ENCODE results near the gene MRPS34. TPM values are rescaled to one million over a fixed set of nuclear protein-coding genes. Genes with fewer than 3 reads are reported as not detected.

The MRPS34 gene
- total RNA-seq, 1 experiment from 2014 or later: 247 TPM

GRCh38 chr16:1779234-1779701 is 6.3 kb upstream of the MRPS34 start:
- Histone ChIP-seq H3K27me3 (replicated peaks; ENCODE audit: insufficient read depth, low read depth, low read length, poor library complexity) (no peaks in the 10 kb centered on the region), H3K36me3 (ENCODE audit: insufficient read depth, low read length, poor library complexity, severe bottlenecking) (peaks cover 14% of the 10 kb centered on the region), H3K9me3 (ENCODE audit: low read depth, low read length, poor library complexity, severe bottlenecking) (no peaks in the 10 kb centered on the region), H3K4me1 (ENCODE audit: insufficient read depth, low read length, poor library complexity, severe bottlenecking) (no peaks in the 10 kb centered on the region), H3K4me3 (ENCODE audit: low read depth, low read length, poor library complexity, severe bottlenecking) (no peak overlapping the region), H3K27ac (ENCODE audit: low read depth, low read length, poor library complexity, severe bottlenecking) (no peak overlapping the region)
- TF ChIP-seq, protein P1, sequence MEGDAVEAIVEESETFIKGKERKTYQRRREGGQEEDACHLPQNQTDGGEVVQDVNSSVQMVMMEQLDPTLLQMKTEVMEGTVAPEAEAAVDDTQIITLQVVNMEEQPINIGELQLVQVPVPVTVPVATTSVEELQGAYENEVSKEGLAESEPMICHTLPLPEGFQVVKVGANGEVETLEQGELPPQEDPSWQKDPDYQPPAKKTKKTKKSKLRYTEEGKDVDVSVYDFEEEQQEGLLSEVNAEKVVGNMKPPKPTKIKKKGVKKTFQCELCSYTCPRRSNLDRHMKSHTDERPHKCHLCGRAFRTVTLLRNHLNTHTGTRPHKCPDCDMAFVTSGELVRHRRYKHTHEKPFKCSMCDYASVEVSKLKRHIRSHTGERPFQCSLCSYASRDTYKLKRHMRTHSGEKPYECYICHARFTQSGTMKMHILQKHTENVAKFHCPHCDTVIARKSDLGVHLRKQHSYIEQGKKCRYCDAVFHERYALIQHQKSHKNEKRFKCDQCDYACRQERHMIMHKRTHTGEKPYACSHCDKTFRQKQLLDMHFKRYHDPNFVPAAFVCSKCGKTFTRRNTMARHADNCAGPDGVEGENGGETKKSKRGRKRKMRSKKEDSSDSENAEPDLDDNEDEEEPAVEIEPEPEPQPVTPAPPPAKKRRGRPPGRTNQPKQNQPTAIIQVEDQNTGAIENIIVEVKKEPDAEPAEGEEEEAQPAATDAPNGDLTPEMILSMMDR (conservative IDR thresholded peaks at IDR 0.05; ENCODE audit: low read depth, low read length): no peak
- TF ChIP-seq EZH2 (IDR thresholded peaks at IDR 0.05; ENCODE audit: borderline replicate concordance, low read depth, low read length, poor library complexity, severe bottlenecking): no peak
- ChIA-PET CTCF (no interaction called here), POLR2A (ENCODE audit: low non-redundant PET) (interaction anchor here (0.6 kb wide), 1 partner anchor 11 kb away, joined by 3 read pairs; no protein-coding TSS in a partner anchor)
- no TSS peak for BruUV-seq (replicated peaks)
- intact Hi-C loops (cut with micrococcal nuclease; ENCODE audit: unreplicated experiment): loop anchor here (10.0 kb wide), 1 partner anchor 46 kb away; the partner anchor contains the start of genes FAHD1 and HAGH
- DNase-seq (ENCODE audit: low spot score): no peak

DNA sequence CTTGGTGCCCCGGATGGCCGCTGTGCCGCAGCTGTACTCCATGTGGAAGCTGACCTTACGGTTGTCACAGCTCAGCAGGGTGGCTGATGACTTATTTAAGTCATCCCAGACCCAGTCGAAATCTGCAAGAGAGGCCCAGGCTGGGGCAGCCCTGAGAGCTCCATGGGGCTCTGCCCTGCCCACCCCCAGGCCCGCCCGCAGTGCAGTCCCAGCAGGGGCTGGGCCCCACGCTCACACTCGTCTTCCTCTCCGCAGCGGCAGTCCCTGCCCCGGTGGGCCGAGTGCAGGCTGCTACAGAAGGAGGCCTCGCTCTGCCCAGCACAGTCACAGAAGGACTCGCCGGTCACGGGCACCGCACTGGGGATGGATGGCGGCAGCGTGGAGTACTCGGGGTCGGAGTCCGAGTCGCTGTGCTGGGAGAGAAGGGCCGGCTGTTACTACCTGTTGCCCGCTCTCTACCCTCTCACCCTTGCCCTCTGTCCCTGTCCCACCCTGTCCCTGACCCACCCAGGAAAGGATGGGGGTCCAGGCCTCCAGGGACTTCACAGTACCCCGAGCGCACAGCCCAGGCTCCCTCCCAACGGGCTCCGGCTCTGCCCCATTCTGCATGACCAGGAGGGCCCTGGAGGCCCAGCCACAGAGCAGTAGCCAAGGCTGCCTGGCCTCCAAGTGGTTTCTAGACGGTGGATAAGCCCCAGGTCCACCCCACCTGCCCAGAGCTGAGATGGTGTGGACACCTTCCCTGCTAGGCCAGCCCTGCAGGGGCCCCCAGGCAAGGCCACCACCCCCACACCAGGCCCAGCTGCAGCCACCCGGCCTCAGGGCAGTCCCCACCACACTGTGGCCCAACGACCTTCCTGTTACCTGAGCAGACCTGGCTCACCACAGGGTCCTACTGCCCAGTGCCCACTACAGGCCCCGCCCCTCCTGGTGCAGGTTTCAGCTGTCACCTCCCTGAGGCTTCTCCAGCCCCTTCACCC is 5.6 kb upstream of the MRPS34 start:
- intact Hi-C loops (cut with micrococcal nuclease; ENCODE audit: unreplicated experiment): loop anchor here (10.0 kb wide), 1 partner anchor 46 kb away; the partner anchor contains the start of genes FAHD1 and HAGH
- BruUV-seq (replicated peaks): no TSS peak
- no peak overlapping the region for H3K4me3 ChIP-seq (ENCODE audit: low read depth, low read length, poor library complexity, severe bottlenecking)
- H3K36me3 ChIP-seq (ENCODE audit: insufficient read depth, low read length, poor library complexity, severe bottlenecking): peaks cover 14% of the 10 kb centered on the region
- TF ChIP-seq, protein P1 (conservative IDR thresholded peaks at IDR 0.05; ENCODE audit: low read depth, low read length): no peak
- no peak for TF ChIP-seq EZH2 (IDR thresholded peaks at IDR 0.05; ENCODE audit: borderline replicate concordance, low read depth, low read length, poor library complexity, severe bottlenecking)
- H3K27ac ChIP-seq (ENCODE audit: low read depth, low read length, poor library complexity, severe bottlenecking): no peak overlapping the region
- no peaks in the 10 kb centered on the region for H3K27me3 ChIP-seq (replicated peaks; ENCODE audit: insufficient read depth, low read depth, low read length, poor library complexity)
- H3K4me1 ChIP-seq (ENCODE audit: insufficient read depth, low read length, poor library complexity, severe bottlenecking): no peaks in the 10 kb centered on the region
- ChIA-PET POLR2A (ENCODE audit: low non-redundant PET) (no interaction called here), CTCF (no interaction called here)
- no peaks in the 10 kb centered on the region for H3K9me3 ChIP-seq (ENCODE audit: low read depth, low read length, poor library complexity, severe bottlenecking)
- no peak for DNase-seq (ENCODE audit: low spot score)

DNA sequence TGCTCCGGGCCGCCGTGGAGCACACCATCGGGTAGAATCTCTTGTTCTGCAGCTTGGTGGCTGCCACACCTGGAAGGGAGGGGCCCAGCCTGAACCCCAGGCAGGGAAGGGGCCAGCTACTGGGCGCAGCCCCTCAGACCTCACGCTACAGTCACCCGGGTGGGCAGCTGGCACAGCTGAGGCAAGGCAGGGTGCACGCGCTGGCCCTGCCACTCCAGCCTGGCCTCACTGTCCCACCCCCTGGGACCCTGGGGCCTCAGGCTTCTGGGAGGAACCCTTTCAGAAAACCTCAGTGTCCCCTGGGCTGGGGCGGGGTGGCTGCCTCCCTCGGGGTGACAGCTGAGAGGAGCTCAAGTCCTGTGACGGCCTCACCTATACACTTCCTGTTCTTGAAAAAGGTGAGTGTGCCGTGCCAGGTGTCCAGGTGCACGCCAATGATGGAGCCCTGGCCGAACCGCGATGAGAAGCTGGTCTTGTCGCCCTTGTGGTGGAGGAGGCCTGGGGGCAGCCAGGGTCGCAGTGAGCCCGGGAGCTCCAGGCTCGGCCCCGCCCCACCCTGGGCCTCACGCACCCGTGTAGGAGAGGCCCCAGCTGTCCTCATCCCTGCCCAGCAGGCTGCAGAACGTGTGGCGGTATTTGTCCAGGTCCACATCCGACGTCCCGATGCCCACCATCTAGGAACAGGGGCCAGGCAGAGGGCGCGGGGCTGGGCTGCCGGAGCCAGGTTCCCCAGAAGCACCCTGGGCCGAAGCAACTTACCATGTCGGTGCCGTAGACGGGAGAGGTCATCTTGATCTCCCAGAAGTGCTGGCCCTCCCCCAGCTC is 4.7 kb upstream of the MRPS34 start:
- DNase-seq (ENCODE audit: low spot score): no peak
- H3K27ac ChIP-seq (ENCODE audit: low read depth, low read length, poor library complexity, severe bottlenecking): no peak overlapping the region
- ChIA-PET CTCF (no interaction called here), POLR2A (ENCODE audit: low non-redundant PET) (no interaction called here)
- no peaks in the 10 kb centered on the region for H3K4me1 ChIP-seq (ENCODE audit: insufficient read depth, low read length, poor library complexity, severe bottlenecking)
- no peak overlapping the region for H3K4me3 ChIP-seq (ENCODE audit: low read depth, low read length, poor library complexity, severe bottlenecking)
- no peaks in the 10 kb centered on the region for H3K9me3 ChIP-seq (ENCODE audit: low read depth, low read length, poor library complexity, severe bottlenecking)
- TF ChIP-seq, protein P1 (conservative IDR thresholded peaks at IDR 0.05; ENCODE audit: low read depth, low read length): no peak
- TF ChIP-seq EZH2 (IDR thresholded peaks at IDR 0.05; ENCODE audit: borderline replicate concordance, low read depth, low read length, poor library complexity, severe bottlenecking): no peak
- BruUV-seq (replicated peaks): no TSS peak
- intact Hi-C loops (cut with micrococcal nuclease; ENCODE audit: unreplicated experiment): loop anchor here (10.0 kb wide), 1 partner anchor 47 kb away; the partner anchor contains the start of genes FAHD1 and HAGH
- no peaks in the 10 kb centered on the region for H3K27me3 ChIP-seq (replicated peaks; ENCODE audit: insufficient read depth, low read depth, low read length, poor library complexity)
- H3K36me3 ChIP-seq (ENCODE audit: insufficient read depth, low read length, poor library complexity, severe bottlenecking): peaks cover 14% of the 10 kb centered on the region
